Progenitor cell of endocrine pancreas (in vitro differentiated cells): ENCODE data around the gene BOC. TPM values are rescaled to one million over a fixed set of nuclear protein-coding genes. Genes with fewer than 3 reads are reported as not detected.

Source experiments
- DNase-seq: peaks from one replicate; pipeline ENCODE4 v3.0.0; 2021; ENCODE audit warnings: low spot score; ENCODE audit not compliant: unreplicated experiment
- H3K27ac Mint-ChIP-seq: 2 replicates; pipeline ENCODE4 v1.8.0; 2021; ENCODE audit warnings: mild to moderate bottlenecking, moderate library complexity, mixed read lengths
- H3K27me3 Mint-ChIP-seq: 2 replicates; pipeline ENCODE4 v1.8.0; 2021; ENCODE audit warnings: mixed read lengths
- H3K36me3 Mint-ChIP-seq: 2 replicates; pipeline ENCODE4 v1.8.0; 2022; ENCODE audit warnings: mixed read lengths; ENCODE audit not compliant: insufficient read depth
- H3K4me1 Mint-ChIP-seq: 2 replicates; pipeline ENCODE4 v1.8.0; 2021; ENCODE audit warnings: low read depth, mixed read lengths
- H3K4me3 Mint-ChIP-seq: 2 replicates; pipeline ENCODE4 v1.8.0; 2021; ENCODE audit warnings: low read depth, mild to moderate bottlenecking, moderate library complexity, mixed read lengths
- H3K9me3 Mint-ChIP-seq: 2 replicates; pipeline ENCODE4 v1.8.0; 2021; ENCODE audit warnings: low read depth, mixed read lengths
- total RNA-seq: library from RNA; stranded (reverse); gene quantifications from 2 replicates; pipeline ENCODE4 v1.2.1, GENCODE V29; 2021
- TF ChIP-seq, protein P1 (sequence below): fragments of 200-600 bp; sonication (generic); IDR thresholded peaks from one replicate; pipeline ENCODE4 v1.5.0; 2021; ENCODE audit warnings: antibody characterized with exemption, mild to moderate bottlenecking; ENCODE audit not compliant: unreplicated experiment

BOC gene
- total RNA-seq, 1 donor from 2014 or later, result 10.8 TPM

- no peaks in the 10 kb centered on the region for H3K36me3 Mint-ChIP-seq
- H3K4me1 Mint-ChIP-seq, result peaks cover 4% of the 10 kb centered on the region
- no peak overlapping the region for H3K4me3 Mint-ChIP-seq
- no peaks in the 10 kb centered on the region for H3K9me3 Mint-ChIP-seq
- H3K27me3 Mint-ChIP-seq, result peaks cover 7% of the 10 kb centered on the region
- TF ChIP-seq, protein P1, sequence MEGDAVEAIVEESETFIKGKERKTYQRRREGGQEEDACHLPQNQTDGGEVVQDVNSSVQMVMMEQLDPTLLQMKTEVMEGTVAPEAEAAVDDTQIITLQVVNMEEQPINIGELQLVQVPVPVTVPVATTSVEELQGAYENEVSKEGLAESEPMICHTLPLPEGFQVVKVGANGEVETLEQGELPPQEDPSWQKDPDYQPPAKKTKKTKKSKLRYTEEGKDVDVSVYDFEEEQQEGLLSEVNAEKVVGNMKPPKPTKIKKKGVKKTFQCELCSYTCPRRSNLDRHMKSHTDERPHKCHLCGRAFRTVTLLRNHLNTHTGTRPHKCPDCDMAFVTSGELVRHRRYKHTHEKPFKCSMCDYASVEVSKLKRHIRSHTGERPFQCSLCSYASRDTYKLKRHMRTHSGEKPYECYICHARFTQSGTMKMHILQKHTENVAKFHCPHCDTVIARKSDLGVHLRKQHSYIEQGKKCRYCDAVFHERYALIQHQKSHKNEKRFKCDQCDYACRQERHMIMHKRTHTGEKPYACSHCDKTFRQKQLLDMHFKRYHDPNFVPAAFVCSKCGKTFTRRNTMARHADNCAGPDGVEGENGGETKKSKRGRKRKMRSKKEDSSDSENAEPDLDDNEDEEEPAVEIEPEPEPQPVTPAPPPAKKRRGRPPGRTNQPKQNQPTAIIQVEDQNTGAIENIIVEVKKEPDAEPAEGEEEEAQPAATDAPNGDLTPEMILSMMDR, result no peak
- no peak overlapping the region for H3K27ac Mint-ChIP-seq
- DNase-seq, result no peak
Observed at GRCh38 chr3:113250566-113250965, 39.2 kb downstream of the BOC start.

DNA sequence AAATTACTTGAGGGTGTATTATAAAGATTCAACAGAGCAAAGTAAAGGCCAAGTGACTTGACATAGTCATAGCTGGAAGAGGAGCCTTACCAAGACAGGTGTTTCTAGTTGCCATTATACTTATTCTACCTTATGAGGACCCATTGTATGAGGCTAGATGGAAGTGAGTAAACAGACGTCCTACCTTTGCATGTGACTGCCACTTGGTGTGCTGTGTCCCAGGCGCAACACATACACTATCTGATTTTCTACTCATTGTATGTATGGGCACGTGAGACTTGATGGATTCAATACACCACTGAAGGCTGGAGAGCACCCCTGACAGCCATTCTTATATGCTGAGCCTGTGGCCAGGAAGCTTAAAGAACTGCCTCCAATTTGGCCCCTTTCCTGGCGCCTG lies 40.5 kb downstream of the BOC start:
- no peaks in the 10 kb centered on the region for H3K36me3 Mint-ChIP-seq
- no peaks in the 10 kb centered on the region for H3K9me3 Mint-ChIP-seq
- TF ChIP-seq, protein P1, result no peak
- peaks cover 4% of the 10 kb centered on the region for H3K4me1 Mint-ChIP-seq
- DNase-seq, result no peak
- no peak overlapping the region for H3K27ac Mint-ChIP-seq
- H3K4me3 Mint-ChIP-seq, result no peak overlapping the region
- peaks cover 7% of the 10 kb centered on the region for H3K27me3 Mint-ChIP-seq

- Mint-ChIP-seq H3K36me3 (no peaks in the 10 kb centered on the region), H3K4me3 (no peak overlapping the region), H3K9me3 (no peaks in the 10 kb centered on the region), H3K27me3 (peaks cover 6% of the 10 kb centered on the region), H3K4me1 (no peaks in the 10 kb centered on the region), H3K27ac (no peak overlapping the region)
- TF ChIP-seq, protein P1, result no peak
- no peak for DNase-seq
Observed at GRCh38 chr3:113252553-113252952, 41.2 kb downstream of the BOC start.

- no peak for DNase-seq
- H3K9me3 Mint-ChIP-seq, result no peaks in the 10 kb centered on the region
- no peak overlapping the region for H3K4me3 Mint-ChIP-seq
- H3K4me1 Mint-ChIP-seq, result no peaks in the 10 kb centered on the region
- no peak overlapping the region for H3K27ac Mint-ChIP-seq
- TF ChIP-seq, protein P1, result no peak
- H3K36me3 Mint-ChIP-seq, result no peaks in the 10 kb centered on the region
- H3K27me3 Mint-ChIP-seq, result peaks cover 7% of the 10 kb centered on the region
Observed at GRCh38 chr3:113253702-113254101, 42.3 kb downstream of the BOC start.

DNA sequence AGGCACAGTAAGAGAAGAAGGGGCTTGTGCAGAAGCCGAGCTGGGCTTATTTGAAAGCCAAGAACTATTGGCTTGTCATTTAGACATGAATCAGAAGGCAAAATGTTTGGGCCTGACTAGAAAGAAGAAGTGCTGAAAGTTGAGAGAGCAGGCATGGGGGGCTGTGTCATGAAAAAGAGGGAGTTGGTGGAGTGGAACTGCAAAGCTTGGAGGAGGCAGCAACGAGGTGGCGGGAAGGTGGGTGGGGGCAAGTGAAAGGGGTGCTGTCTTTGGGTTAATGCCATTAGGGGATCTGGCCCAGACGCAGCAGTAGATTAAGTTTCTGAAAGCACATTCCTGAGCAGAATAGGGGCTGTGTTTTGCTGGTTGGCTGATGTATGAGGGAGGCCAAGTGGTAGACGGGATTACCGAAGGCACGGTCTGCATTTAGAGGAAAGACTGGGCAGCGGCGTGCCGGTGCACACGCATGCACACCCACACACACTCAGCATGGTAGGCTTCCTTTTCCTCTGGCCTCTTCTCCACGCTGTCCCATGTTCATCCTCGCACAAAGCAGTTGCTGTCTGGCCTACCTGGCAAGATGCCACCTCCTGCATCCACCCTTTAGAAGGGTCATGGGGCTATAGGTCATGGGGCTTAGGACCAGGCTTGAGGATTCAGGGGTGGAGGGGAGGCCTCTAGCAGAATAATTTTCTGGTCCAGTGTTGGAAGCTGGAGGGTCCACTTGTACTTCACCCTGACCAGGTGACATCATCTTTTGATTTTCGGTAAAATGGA lies 43.0 kb downstream of the BOC start:
- no peaks in the 10 kb centered on the region for H3K36me3 Mint-ChIP-seq
- H3K4me3 Mint-ChIP-seq, result no peak overlapping the region
- DNase-seq, result no peak
- peaks cover 3% of the 10 kb centered on the region for H3K27me3 Mint-ChIP-seq
- TF ChIP-seq, protein P1, result no peak
- no peaks in the 10 kb centered on the region for H3K9me3 Mint-ChIP-seq
- no peaks in the 10 kb centered on the region for H3K4me1 Mint-ChIP-seq
- H3K27ac Mint-ChIP-seq, result no peak overlapping the region
